ENCODE results near the gene KLF7. TPM values are rescaled to one million over a fixed set of nuclear protein-coding genes. Genes with fewer than 3 reads are reported as not detected.
A peak's percentile ranks its signal among the peaks of the same experiment; 100 is the strongest.

The KLF7 gene
- total RNA-seq, result 10 to 100 TPM; 23.0 to 76.3 (median 32.4) TPM

GRCh38 chr2:207165121-207166038, at the start of gene KLF7:
TSS of gene KLF7 (minus strand) at chr2:207165948. CDS start at chr2:207165568, 380 bp downstream.
- ATAC-seq (ENCODE audit: low FRiP score) (peak; percentile 12), DNase-seq (ENCODE audit: low spot score) (no peak)
- TF ChIP-seq CTCF (IDR thresholded peaks at IDR 0.05), result no peak

- no peak for ATAC-seq (ENCODE audit: low FRiP score)
- TF ChIP-seq CTCF (IDR thresholded peaks at IDR 0.05), result no peak
- no peak for DNase-seq (ENCODE audit: low spot score)
Measured at GRCh38 chr2:207215308-207215707, 49.6 kb upstream of the KLF7 start.

GRCh38 chr2:207214446-207214845, 48.7 kb upstream of the KLF7 start:
- ATAC-seq (ENCODE audit: low FRiP score), result no peak
- no peak for TF ChIP-seq CTCF (IDR thresholded peaks at IDR 0.05)
- no peak for DNase-seq (ENCODE audit: low spot score)

- no peak for TF ChIP-seq CTCF (IDR thresholded peaks at IDR 0.05)
- ATAC-seq (ENCODE audit: low FRiP score), result no peak
- DNase-seq (ENCODE audit: low spot score), result no peak
Measured at GRCh38 chr2:207206011-207206410, 40.3 kb upstream of the KLF7 start.

- no peak for ATAC-seq (ENCODE audit: low FRiP score)
- no peak for TF ChIP-seq CTCF (IDR thresholded peaks at IDR 0.05)
- no peak for DNase-seq (ENCODE audit: low spot score)
Measured at GRCh38 chr2:207205173-207205957, 39.6 kb upstream of the KLF7 start.

- no peak for TF ChIP-seq CTCF (IDR thresholded peaks at IDR 0.05)
- ATAC-seq (ENCODE audit: low FRiP score) (no peak), DNase-seq (ENCODE audit: low spot score) (no peak)
Measured at GRCh38 chr2:207203056-207203455, 37.3 kb upstream of the KLF7 start.

All from omental fat pad (tissue), 4 donors.